GM12891 (cell line): Measurements from ENCODE around the gene RBM6.

Experiments
- POLR2A ChIP-seq: IDR thresholded peaks from 2 replicates; pipeline ENCODE4 v1.6.1; 2011; ENCODE audit warnings: low read depth, low read length, control low read depth
- TAF1 ChIP-seq: IDR thresholded peaks from 2 replicates; pipeline ENCODE4 v1.6.1; 2011; ENCODE audit warnings: low read depth, low read length, control low read depth

DNA sequence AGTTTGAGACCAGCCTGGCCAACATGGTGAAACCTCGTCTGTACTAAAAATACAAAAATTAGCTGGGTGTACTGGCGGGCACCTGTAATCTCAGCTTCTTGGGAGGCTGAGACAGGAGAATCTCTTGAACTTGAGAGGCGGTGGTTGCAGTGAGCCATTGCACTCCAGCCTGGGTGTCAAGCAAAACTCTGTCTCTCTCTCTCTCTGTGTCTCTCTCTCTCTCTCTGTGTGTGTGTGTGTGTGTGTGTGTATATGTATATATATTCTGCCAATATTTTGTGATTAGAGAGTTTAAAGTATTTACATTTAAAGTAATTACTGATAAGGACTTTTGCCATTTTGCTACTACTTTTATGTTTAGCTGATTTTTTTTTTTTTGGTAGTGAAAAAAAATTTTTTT, 15.7 kb downstream of the RBM6 start:
- TF ChIP-seq POLR2A (no peak), TAF1 (no peak)
